Measurements from ENCODE around the gene VPS13D.

VPS13D gene

GRCh38 chr1:12460911-12461621 is 231.2 kb downstream of the VPS13D start:
- H3K9ac ChIP-seq (ENCODE audit: low read length): no peak overlapping the region
- H3K4me1 ChIP-seq (ENCODE audit: insufficient read depth, low read length, severe bottlenecking): no peaks in the 10 kb centered on the region
- H2AFZ ChIP-seq (ENCODE audit: low read length): no peak overlapping the region
- TF ChIP-seq EZH2 (IDR thresholded peaks at IDR 0.05; ENCODE audit: borderline replicate concordance, low read length) (no peak), CTCF (IDR thresholded peaks at IDR 0.05; ENCODE audit: low read length) (no peak)
- H4K20me1 ChIP-seq (ENCODE audit: insufficient read depth, low read length): no peaks in the 10 kb centered on the region
- H3K27ac ChIP-seq (ENCODE audit: low read depth, low read length, poor library complexity, severe bottlenecking): no peak overlapping the region
- H3K4me3 ChIP-seq (ENCODE audit: low read depth, low read length, poor library complexity, severe bottlenecking): no peak overlapping the region
- no peaks in the 10 kb centered on the region for H3K27me3 ChIP-seq (ENCODE audit: insufficient read depth, low read length)
- H3K9me2 ChIP-seq (ENCODE audit: low read depth, low read length): no peaks in the 10 kb centered on the region
- no peaks in the 10 kb centered on the region for H3F3A ChIP-seq (ENCODE audit: insufficient read depth, low read length)
- no peaks in the 10 kb centered on the region for H3K9me3 ChIP-seq (ENCODE audit: low read length)
- H3K79me2 ChIP-seq (ENCODE audit: insufficient read depth, low read length): no peaks in the 10 kb centered on the region
- no peak overlapping the region for H3K4me2 ChIP-seq (ENCODE audit: low read length)
- no peaks in the 10 kb centered on the region for H3K36me3 ChIP-seq (ENCODE audit: insufficient read depth, low read length)

GRCh38 chr1:12461754-12462153 is 231.9 kb downstream of the VPS13D start:
- H3K79me2 ChIP-seq (ENCODE audit: insufficient read depth, low read length): no peaks in the 10 kb centered on the region
- H3F3A ChIP-seq (ENCODE audit: insufficient read depth, low read length): no peaks in the 10 kb centered on the region
- H3K27ac ChIP-seq (ENCODE audit: low read depth, low read length, poor library complexity, severe bottlenecking): no peak overlapping the region
- H4K20me1 ChIP-seq (ENCODE audit: insufficient read depth, low read length): no peaks in the 10 kb centered on the region
- H3K4me1 ChIP-seq (ENCODE audit: insufficient read depth, low read length, severe bottlenecking): no peaks in the 10 kb centered on the region
- no peak overlapping the region for H3K4me3 ChIP-seq (ENCODE audit: low read depth, low read length, poor library complexity, severe bottlenecking)
- no peak overlapping the region for H3K9ac ChIP-seq (ENCODE audit: low read length)
- TF ChIP-seq CTCF (IDR thresholded peaks at IDR 0.05; ENCODE audit: low read length) (no peak), EZH2 (IDR thresholded peaks at IDR 0.05; ENCODE audit: borderline replicate concordance, low read length) (no peak)
- no peak overlapping the region for H3K4me2 ChIP-seq (ENCODE audit: low read length)
- no peaks in the 10 kb centered on the region for H3K9me2 ChIP-seq (ENCODE audit: low read depth, low read length)
- no peaks in the 10 kb centered on the region for H3K36me3 ChIP-seq (ENCODE audit: insufficient read depth, low read length)
- no peaks in the 10 kb centered on the region for H3K9me3 ChIP-seq (ENCODE audit: low read length)
- no peak overlapping the region for H2AFZ ChIP-seq (ENCODE audit: low read length)
- no peaks in the 10 kb centered on the region for H3K27me3 ChIP-seq (ENCODE audit: insufficient read depth, low read length)

GRCh38 chr1:12462586-12462985 is 232.8 kb downstream of the VPS13D start:
- Histone ChIP-seq H3K4me2 (ENCODE audit: low read length) (no peak overlapping the region), H3F3A (ENCODE audit: insufficient read depth, low read length) (no peaks in the 10 kb centered on the region), H4K20me1 (ENCODE audit: insufficient read depth, low read length) (no peaks in the 10 kb centered on the region), H3K9me3 (ENCODE audit: low read length) (no peaks in the 10 kb centered on the region), H3K4me1 (ENCODE audit: insufficient read depth, low read length, severe bottlenecking) (no peaks in the 10 kb centered on the region), H3K27me3 (ENCODE audit: insufficient read depth, low read length) (no peaks in the 10 kb centered on the region), H3K79me2 (ENCODE audit: insufficient read depth, low read length) (no peaks in the 10 kb centered on the region), H3K36me3 (ENCODE audit: insufficient read depth, low read length) (no peaks in the 10 kb centered on the region), H3K9ac (ENCODE audit: low read length) (no peak overlapping the region), H2AFZ (ENCODE audit: low read length) (no peak overlapping the region), H3K9me2 (ENCODE audit: low read depth, low read length) (no peaks in the 10 kb centered on the region), H3K4me3 (ENCODE audit: low read depth, low read length, poor library complexity, severe bottlenecking) (no peak overlapping the region), H3K27ac (ENCODE audit: low read depth, low read length, poor library complexity, severe bottlenecking) (no peak overlapping the region)
- no peak for TF ChIP-seq CTCF (IDR thresholded peaks at IDR 0.05; ENCODE audit: low read length)
- TF ChIP-seq EZH2 (IDR thresholded peaks at IDR 0.05; ENCODE audit: borderline replicate concordance, low read length): no peak
